ENCODE measurements around the gene SLC39A9.
"Not testable (repeated sequence)": the region's sequence is repeated elsewhere in the genome, so short reads cannot be mapped to it uniquely, and the experiment has no call there.

SLC39A9 gene

GRCh38 chr14:69493038-69493437, 94.5 kb downstream of the SLC39A9 start:
- no peak for TF ChIP-seq EZH2phosphoT487 (IDR thresholded peaks at IDR 0.05; ENCODE audit: low read depth)
- TF ChIP-seq, protein P1, sequence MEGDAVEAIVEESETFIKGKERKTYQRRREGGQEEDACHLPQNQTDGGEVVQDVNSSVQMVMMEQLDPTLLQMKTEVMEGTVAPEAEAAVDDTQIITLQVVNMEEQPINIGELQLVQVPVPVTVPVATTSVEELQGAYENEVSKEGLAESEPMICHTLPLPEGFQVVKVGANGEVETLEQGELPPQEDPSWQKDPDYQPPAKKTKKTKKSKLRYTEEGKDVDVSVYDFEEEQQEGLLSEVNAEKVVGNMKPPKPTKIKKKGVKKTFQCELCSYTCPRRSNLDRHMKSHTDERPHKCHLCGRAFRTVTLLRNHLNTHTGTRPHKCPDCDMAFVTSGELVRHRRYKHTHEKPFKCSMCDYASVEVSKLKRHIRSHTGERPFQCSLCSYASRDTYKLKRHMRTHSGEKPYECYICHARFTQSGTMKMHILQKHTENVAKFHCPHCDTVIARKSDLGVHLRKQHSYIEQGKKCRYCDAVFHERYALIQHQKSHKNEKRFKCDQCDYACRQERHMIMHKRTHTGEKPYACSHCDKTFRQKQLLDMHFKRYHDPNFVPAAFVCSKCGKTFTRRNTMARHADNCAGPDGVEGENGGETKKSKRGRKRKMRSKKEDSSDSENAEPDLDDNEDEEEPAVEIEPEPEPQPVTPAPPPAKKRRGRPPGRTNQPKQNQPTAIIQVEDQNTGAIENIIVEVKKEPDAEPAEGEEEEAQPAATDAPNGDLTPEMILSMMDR (IDR thresholded peaks at IDR 0.05; ENCODE audit: low read depth, low read length) = no peak
- H3K4me1 ChIP-seq (ENCODE audit: low read length) = no peaks in the 10 kb centered on the region
- H3K4me3 ChIP-seq (ENCODE audit: low read length) = no peak overlapping the region
- H3K79me2 ChIP-seq (ENCODE audit: low read length) = no peaks in the 10 kb centered on the region
- no peak overlapping the region for H2AFZ ChIP-seq (ENCODE audit: low read depth, low read length)
- no peak overlapping the region for H3K27ac ChIP-seq (ENCODE audit: low read length)
- no peaks in the 10 kb centered on the region for H3K9me3 ChIP-seq (ENCODE audit: insufficient read depth, low read length)
- H3K36me3 ChIP-seq (replicated peaks; ENCODE audit: low read depth, low read length) = no peaks in the 10 kb centered on the region
- H3K4me2 ChIP-seq (ENCODE audit: low read length) = no peak overlapping the region
- H3K9ac ChIP-seq (ENCODE audit: low read length) = no peak overlapping the region
- H3K27me3 ChIP-seq (ENCODE audit: low read depth, low read length) = peaks cover 7% of the 10 kb centered on the region; the same call in 1 of the 2 replicates
- H4K20me1 ChIP-seq (ENCODE audit: insufficient read depth, low read length) = no peaks in the 10 kb centered on the region

DNA sequence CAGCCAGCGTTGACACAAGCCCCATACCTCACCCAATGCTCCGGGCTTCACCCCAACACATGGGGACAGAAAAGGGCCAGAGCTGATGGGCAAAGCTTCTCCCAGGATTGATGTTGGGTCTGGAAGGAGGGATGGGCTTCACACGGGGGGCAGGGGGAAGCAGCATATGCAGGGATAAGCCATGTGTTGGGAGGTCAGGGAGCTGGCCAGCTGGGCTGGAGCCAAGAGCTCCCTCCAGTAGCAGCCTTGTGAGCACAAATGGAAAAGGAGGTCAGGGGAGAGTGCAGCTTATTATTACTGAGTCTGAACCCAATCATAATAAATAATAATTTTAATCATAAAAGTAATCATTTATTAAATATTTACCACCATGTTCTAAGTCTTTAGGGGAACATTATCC, 95.3 kb downstream of the SLC39A9 start:
- Histone ChIP-seq H4K20me1 (ENCODE audit: insufficient read depth, low read length) (no peaks in the 10 kb centered on the region), H3K9ac (ENCODE audit: low read length) (no peak overlapping the region), H3K4me1 (ENCODE audit: low read length) (no peaks in the 10 kb centered on the region), H3K9me3 (ENCODE audit: insufficient read depth, low read length) (no peaks in the 10 kb centered on the region), H3K27me3 (ENCODE audit: low read depth, low read length) (peaks cover 7% of the 10 kb centered on the region; the same call in 1 of the 2 replicates), H3K36me3 (replicated peaks; ENCODE audit: low read depth, low read length) (no peaks in the 10 kb centered on the region), H3K4me2 (ENCODE audit: low read length) (no peak overlapping the region), H3K27ac (ENCODE audit: low read length) (no peak overlapping the region), H2AFZ (ENCODE audit: low read depth, low read length) (no peak overlapping the region), H3K4me3 (ENCODE audit: low read length) (no peak overlapping the region), H3K79me2 (ENCODE audit: low read length) (no peaks in the 10 kb centered on the region)
- TF ChIP-seq, protein P1 (IDR thresholded peaks at IDR 0.05; ENCODE audit: low read depth, low read length) = no peak
- no peak for TF ChIP-seq EZH2phosphoT487 (IDR thresholded peaks at IDR 0.05; ENCODE audit: low read depth)

DNA sequence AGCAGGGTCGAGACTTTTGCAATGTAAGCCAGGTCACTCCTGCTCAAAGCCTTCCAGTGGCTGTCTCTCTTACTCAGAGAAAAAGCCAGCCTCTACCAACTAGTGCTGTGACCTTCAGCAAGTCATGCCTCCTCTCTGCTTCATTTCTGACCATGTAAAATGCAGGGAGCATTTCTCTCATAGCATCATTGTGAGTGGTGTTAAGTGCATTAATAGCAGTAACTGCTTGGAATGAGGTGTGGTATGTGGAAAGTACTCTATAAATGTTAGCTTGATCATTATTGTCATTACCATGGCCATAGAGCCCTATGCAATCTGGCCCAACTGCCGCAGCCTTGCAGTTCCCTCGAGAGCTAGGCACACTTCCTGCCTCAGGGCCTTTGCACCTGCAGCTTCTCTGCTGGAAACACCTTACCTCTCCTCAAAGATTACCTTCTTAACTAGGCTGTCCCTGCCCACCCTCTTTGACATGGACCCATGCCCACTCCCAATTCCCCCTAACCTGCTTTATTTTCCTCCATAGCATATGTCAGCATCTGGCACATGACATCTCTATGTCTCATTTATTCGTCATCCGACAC, 96.9 kb downstream of the SLC39A9 start:
- H3K9me3 ChIP-seq (ENCODE audit: insufficient read depth, low read length) = no peaks in the 10 kb centered on the region
- no peaks in the 10 kb centered on the region for H3K4me1 ChIP-seq (ENCODE audit: low read length)
- H3K27me3 ChIP-seq (ENCODE audit: low read depth, low read length) = peaks cover 7% of the 10 kb centered on the region; the same call in 1 of the 2 replicates
- no peaks in the 10 kb centered on the region for H3K79me2 ChIP-seq (ENCODE audit: low read length)
- no peak overlapping the region for H3K27ac ChIP-seq (ENCODE audit: low read length)
- no peaks in the 10 kb centered on the region for H3K36me3 ChIP-seq (replicated peaks; ENCODE audit: low read depth, low read length)
- no peak for TF ChIP-seq EZH2phosphoT487 (IDR thresholded peaks at IDR 0.05; ENCODE audit: low read depth)
- TF ChIP-seq, protein P1 (IDR thresholded peaks at IDR 0.05; ENCODE audit: low read depth, low read length) = no peak
- no peak overlapping the region for H3K4me3 ChIP-seq (ENCODE audit: low read length)
- H3K9ac ChIP-seq (ENCODE audit: low read length) = no peak overlapping the region
- H3K4me2 ChIP-seq (ENCODE audit: low read length) = no peak overlapping the region
- H4K20me1 ChIP-seq (ENCODE audit: insufficient read depth, low read length) = no peaks in the 10 kb centered on the region
- H2AFZ ChIP-seq (ENCODE audit: low read depth, low read length) = no peak overlapping the region

- H4K20me1 ChIP-seq (ENCODE audit: insufficient read depth, low read length); H3K4me2 ChIP-seq (ENCODE audit: low read length); H3K9ac ChIP-seq (ENCODE audit: low read length); H3K4me3 ChIP-seq (ENCODE audit: low read length); H3K27ac ChIP-seq (ENCODE audit: low read length); H3K9me3 ChIP-seq (ENCODE audit: insufficient read depth, low read length); H3K27me3 ChIP-seq (ENCODE audit: low read depth, low read length); H2AFZ ChIP-seq (ENCODE audit: low read depth, low read length); H3K79me2 ChIP-seq (ENCODE audit: low read length); H3K4me1 ChIP-seq (ENCODE audit: low read length); H3K36me3 ChIP-seq (replicated peaks; ENCODE audit: low read depth, low read length): not testable (repeated sequence)
These were observed 99.4 kb downstream of the SLC39A9 start for GRCh38 chr14:69497866-69498265.

DNA sequence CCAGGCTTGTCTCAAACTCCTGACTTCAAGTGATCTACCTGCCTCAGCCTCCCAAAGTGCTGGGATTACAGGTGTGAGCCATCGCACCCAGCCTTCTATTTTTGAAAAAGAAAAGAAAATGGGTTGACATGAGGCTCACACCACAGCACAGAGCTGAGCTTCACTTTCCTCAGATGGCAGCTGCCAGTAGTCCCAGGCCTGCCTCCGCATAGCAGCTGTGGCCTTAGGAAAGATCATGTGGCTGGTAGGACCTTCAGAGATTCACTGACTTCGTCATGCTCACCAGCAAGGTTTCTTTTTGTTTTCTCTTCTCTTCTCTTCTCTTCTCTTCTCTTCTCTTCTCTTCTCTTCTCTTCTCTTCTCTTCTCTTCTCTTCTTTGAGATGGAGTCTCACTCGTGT, 99.8 kb downstream of the SLC39A9 start:
- H2AFZ ChIP-seq (ENCODE audit: low read depth, low read length); H3K9me3 ChIP-seq (ENCODE audit: insufficient read depth, low read length); H3K4me3 ChIP-seq (ENCODE audit: low read length); H3K27ac ChIP-seq (ENCODE audit: low read length); H3K4me1 ChIP-seq (ENCODE audit: low read length); H3K4me2 ChIP-seq (ENCODE audit: low read length); H3K9ac ChIP-seq (ENCODE audit: low read length); H3K36me3 ChIP-seq (replicated peaks; ENCODE audit: low read depth, low read length); H4K20me1 ChIP-seq (ENCODE audit: insufficient read depth, low read length); H3K27me3 ChIP-seq (ENCODE audit: low read depth, low read length); H3K79me2 ChIP-seq (ENCODE audit: low read length): not testable (repeated sequence)
